Activated T-helper 17 cell treated with anti-CD3 and anti-CD28 coated beads, Interleukin-2, amount 50 U/mL, for 72 hours (primary cell): ENCODE measurements around the gene SAP30L. TPM values are rescaled to one million over a fixed set of nuclear protein-coding genes. Genes with fewer than 3 reads are reported as not detected.
A peak's percentile ranks its signal among the peaks of the same experiment; 100 is the strongest.

Experiments used
- ATAC-seq: fragments of 150-1000 bp; cut with Tn5 transposase; replicated peaks from 2 replicates; pipeline ENCODE4 v1.10.0; 2021; ENCODE audit warnings: mild to moderate bottlenecking, moderate library complexity
- H3K27ac Mint-ChIP-seq: one replicate; pipeline ENCODE4 v1.8.0; 2022; ENCODE audit warnings: mixed read lengths
- H3K27me3 Mint-ChIP-seq: one replicate; pipeline ENCODE4 v1.8.0; 2022; ENCODE audit warnings: mixed read lengths
- H3K36me3 Mint-ChIP-seq: one replicate; pipeline ENCODE4 v1.8.0; 2022; ENCODE audit warnings: low read depth, mild to moderate bottlenecking, mixed read lengths
- H3K4me1 Mint-ChIP-seq: one replicate; pipeline ENCODE4 v1.8.0; 2022; ENCODE audit warnings: mixed read lengths
- H3K4me3 Mint-ChIP-seq: one replicate; pipeline ENCODE4 v1.8.0; 2022; ENCODE audit warnings: mild to moderate bottlenecking, mixed read lengths
- H3K9me3 Mint-ChIP-seq: one replicate; pipeline ENCODE4 v1.8.0; 2022; ENCODE audit warnings: mixed read lengths
- total RNA-seq, 2 donors: library from RNA; stranded (reverse); gene quantifications; one replicate each; pipeline ENCODE4 v1.2.3, GENCODE V29; 2022

SAP30L gene
- total RNA-seq, 2 donors from 2014 or later = 16.4 to 28.9 TPM

DNA sequence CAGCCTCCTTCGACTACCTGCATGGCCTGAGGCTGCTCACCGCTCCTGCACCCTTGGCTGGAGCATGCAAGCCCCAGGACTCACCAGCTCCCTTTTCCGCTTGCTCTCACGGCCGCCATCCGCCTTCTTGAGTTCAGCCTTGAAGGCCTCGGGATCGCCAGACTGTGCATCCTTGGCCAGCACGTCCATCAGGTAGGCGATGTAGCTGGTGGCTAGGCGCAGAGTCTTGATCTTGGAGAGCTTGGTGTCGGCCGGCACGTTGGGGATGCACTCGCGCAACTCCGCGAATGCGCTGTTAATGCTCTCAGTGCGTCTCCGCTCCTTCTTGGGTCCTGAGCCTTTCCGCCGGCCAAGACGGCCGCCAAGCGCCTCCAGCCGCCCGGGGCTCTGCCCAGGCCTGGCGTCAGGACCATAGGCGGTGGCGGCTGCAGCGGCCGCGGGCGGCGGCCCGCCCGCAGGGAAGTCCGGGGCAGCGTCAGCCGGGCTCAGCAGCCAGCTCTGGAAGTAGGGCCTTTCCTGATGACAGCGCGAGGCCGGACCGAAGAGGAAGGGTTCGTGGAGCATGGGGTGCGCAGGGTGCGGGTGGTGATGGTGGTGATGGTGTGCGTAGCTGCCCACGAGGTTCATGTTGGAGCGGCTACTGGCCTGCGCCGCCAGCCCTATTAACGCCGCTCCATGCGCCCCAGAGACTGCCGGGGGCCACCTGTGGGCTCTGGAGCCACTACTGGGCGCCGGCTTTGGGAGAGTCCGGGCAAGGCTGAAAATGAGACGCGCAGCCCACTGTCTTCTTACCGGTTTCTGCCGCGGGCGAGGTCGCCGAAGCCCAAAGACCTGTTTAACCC lies 31.8 kb downstream of the SAP30L start:
- Mint-ChIP-seq H3K27ac (no peak overlapping the region), H3K9me3 (no peaks in the 10 kb centered on the region), H3K27me3 (peaks cover 74% of the 10 kb centered on the region), H3K36me3 (peaks cover 6% of the 10 kb centered on the region), H3K4me3 (peak overlapping the region; percentile 57), H3K4me1 (peaks cover 19% of the 10 kb centered on the region)
- ATAC-seq = no peak

GRCh38 chr5:154478224-154478565 lies 32.4 kb downstream of the SAP30L start, which contains the start of gene HAND1:
TSS of gene HAND1 (minus strand) at chr5:154478227. CDS start at chr5:154478008, 219 bp downstream.
- Mint-ChIP-seq H3K27ac (no peak within 1 kb of the TSS), H3K9me3 (no peaks in the 10 kb centered on the region), H3K27me3 (peaks cover 74% of the 10 kb centered on the region), H3K4me3 (peak within 1 kb of the TSS; percentile 57), H3K4me1 (peaks cover 19% of the 10 kb centered on the region), H3K36me3 (peaks cover 6% of the 10 kb centered on the region)
- ATAC-seq = no peak

- Mint-ChIP-seq H3K4me1 (peaks cover 19% of the 10 kb centered on the region), H3K27ac (no peak overlapping the region), H3K36me3 (peaks cover 6% of the 10 kb centered on the region), H3K4me3 (no peak overlapping the region), H3K9me3 (no peaks in the 10 kb centered on the region), H3K27me3 (peaks cover 77% of the 10 kb centered on the region)
- ATAC-seq = no peak
Measured at GRCh38 chr5:154478752-154479159, 33.0 kb downstream of the SAP30L start.

DNA sequence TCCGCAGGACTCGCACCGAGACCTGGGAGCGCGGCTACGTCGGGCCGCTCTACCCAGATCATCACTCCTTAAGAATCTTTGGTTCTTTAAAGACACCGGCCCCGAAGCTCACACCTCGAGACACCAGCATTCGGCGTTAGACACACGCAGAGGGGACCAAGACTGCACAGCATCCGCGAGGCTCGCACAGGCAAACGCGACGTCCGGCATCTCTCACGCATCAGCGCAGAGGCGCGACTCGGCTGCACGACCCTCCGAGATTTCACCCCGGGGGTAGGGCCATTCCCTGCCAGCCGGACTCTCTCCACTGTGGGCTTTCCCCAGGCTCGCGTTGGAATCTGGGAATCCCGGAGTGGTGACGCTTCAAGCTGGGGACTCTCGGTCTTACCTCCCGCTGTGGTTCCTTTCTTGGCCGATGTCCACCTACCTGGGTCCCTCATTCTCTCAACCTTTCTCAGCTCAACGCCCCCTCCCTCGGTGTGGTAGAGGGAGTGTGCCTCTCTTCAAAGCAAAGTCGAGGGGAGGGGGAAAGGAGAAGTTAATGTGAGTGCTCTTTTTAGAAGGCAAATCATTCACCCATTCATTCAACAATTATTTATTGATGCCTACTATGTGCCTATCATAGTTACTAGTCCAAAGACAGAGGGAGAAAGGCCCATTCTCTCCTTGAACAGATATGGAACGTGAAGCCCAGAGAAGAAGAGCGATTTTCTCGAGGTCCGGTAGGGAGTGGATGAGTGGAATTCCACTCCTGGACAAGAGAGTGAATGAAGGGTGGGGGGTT lies 33.6 kb downstream of the SAP30L start:
- peak overlapping the region; percentile 55 for H3K4me3 Mint-ChIP-seq
- no peak overlapping the region for H3K27ac Mint-ChIP-seq
- H3K36me3 Mint-ChIP-seq = peaks cover 6% of the 10 kb centered on the region
- peaks cover 19% of the 10 kb centered on the region for H3K4me1 Mint-ChIP-seq
- no peak for ATAC-seq
- H3K9me3 Mint-ChIP-seq = no peaks in the 10 kb centered on the region
- peaks cover 77% of the 10 kb centered on the region for H3K27me3 Mint-ChIP-seq

DNA sequence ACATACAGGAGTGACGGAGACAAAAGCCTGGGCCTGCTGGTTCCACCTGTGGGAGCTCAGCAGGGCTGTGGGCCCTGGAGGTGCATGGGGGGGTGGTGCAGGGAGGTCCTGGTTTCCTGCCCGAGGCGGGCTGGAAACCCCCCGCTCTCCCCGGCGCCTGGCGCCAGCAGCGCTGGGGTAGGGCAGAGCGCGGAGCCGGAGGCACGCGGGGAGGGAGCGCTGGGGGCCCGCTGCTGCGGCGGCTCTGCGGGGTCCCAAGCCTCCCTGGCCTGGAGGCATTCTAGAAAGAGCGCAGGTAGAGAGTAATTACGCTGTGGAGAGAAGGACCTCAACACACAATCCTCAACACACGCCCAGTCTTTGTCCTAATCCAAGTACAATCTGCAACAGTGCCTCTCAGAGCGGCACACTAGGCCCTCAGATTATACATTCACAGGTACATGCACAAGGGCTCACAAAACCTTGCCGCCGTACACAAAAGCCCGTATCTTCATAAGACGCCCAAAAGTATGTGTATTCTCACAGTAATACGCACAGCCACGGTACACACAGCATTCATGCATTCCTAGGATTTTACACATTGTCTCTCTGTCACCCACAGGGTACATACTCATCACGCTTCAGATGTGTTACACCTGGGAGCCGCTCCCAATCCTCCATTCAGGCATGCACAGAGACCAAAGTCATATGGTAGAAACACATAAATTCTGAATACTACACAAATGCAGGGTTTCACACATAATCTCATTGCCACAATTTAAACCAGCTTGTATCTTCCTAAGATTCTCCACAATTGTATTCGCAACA lies 34.4 kb downstream of the SAP30L start:
- no peak for ATAC-seq
- no peak overlapping the region for H3K4me3 Mint-ChIP-seq
- peaks cover 1% of the 10 kb centered on the region for H3K36me3 Mint-ChIP-seq
- peaks cover 14% of the 10 kb centered on the region for H3K4me1 Mint-ChIP-seq
- no peak overlapping the region for H3K27ac Mint-ChIP-seq
- peaks cover 77% of the 10 kb centered on the region for H3K27me3 Mint-ChIP-seq
- H3K9me3 Mint-ChIP-seq = no peaks in the 10 kb centered on the region

- Mint-ChIP-seq H3K4me3 (no peak overlapping the region), H3K27me3 (peaks cover 77% of the 10 kb centered on the region), H3K4me1 (peaks cover 12% of the 10 kb centered on the region), H3K27ac (no peak overlapping the region), H3K36me3 (no peaks in the 10 kb centered on the region), H3K9me3 (no peaks in the 10 kb centered on the region)
- ATAC-seq = no peak
Measured at GRCh38 chr5:154480847-154481246, 35.0 kb downstream of the SAP30L start.

GRCh38 chr5:154481584-154482381 lies 36.0 kb downstream of the SAP30L start:
- Mint-ChIP-seq H3K4me1 (peaks cover 12% of the 10 kb centered on the region), H3K27me3 (peaks cover 80% of the 10 kb centered on the region), H3K9me3 (no peaks in the 10 kb centered on the region), H3K27ac (no peak overlapping the region), H3K36me3 (no peaks in the 10 kb centered on the region), H3K4me3 (no peak overlapping the region)
- ATAC-seq = no peak

DNA sequence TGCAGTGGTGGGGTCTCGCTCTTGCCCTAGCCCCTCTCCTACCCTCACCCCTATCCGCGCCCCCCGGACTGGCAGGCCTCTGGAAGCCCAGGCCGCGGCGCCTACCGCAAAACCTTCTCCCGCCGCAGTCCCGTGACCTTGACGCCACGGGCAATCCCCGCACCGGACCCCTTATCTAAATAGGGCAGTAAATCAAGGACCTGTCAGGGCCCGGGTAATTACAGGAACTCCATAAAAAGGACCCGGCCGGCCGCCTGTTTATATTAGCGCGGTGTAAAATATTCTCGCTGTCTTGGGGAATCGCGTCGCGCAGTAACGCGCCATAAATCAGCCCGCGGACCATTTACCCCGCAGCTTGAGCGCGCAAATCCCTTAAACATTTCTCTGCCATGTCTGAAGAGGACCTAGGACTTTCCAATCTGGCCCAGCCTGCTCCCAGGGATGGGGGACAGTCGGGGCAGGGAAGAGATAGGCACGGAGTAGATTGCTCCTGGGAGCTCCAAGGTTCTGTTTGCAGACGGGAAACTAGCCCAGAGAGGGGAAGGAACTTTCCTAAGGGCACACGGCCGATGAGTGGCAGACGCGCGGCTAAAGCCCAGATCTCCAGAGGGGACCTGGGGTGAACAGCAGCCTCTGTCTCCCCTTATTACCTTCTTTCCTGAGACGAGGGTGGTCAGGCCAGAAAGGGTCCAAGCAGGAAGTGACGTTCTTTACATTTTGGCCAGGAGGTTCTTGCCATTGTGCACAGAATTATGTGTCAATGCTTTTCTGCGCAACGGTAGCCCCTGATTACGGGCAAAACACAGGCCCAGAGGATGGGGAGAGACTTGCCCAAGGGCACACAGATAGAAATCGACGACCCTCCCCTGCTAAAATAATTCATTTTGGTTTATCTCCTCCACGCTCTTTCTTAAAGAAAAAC lies 37.0 kb downstream of the SAP30L start:
- Mint-ChIP-seq H3K4me1 (peaks cover 6% of the 10 kb centered on the region), H3K27ac (no peak overlapping the region), H3K27me3 (peaks cover 82% of the 10 kb centered on the region), H3K4me3 (no peak overlapping the region), H3K36me3 (no peaks in the 10 kb centered on the region), H3K9me3 (no peaks in the 10 kb centered on the region)
- ATAC-seq = no peak

- H3K9me3 Mint-ChIP-seq = no peaks in the 10 kb centered on the region
Measured at GRCh38 chr5:154483654-154484392, 38.0 kb downstream of the SAP30L start.

GRCh38 chr5:154484393-154485095 lies 38.7 kb downstream of the SAP30L start:
- Mint-ChIP-seq H3K27ac (no peak overlapping the region), H3K9me3 (no peaks in the 10 kb centered on the region), H3K4me3 (no peak overlapping the region), H3K36me3 (no peaks in the 10 kb centered on the region), H3K4me1 (peaks cover 3% of the 10 kb centered on the region), H3K27me3 (peaks cover 85% of the 10 kb centered on the region)
- no peak for ATAC-seq

More at GRCh38 chr5:154483654-154484392, 38.0 kb downstream of the SAP30L start:
- peaks cover 6% of the 10 kb centered on the region for H3K4me1 Mint-ChIP-seq
- H3K27me3 Mint-ChIP-seq = peaks cover 84% of the 10 kb centered on the region
- no peaks in the 10 kb centered on the region for H3K36me3 Mint-ChIP-seq
- no peak for ATAC-seq
- H3K27ac Mint-ChIP-seq = no peak overlapping the region
- no peak overlapping the region for H3K4me3 Mint-ChIP-seq

DNA sequence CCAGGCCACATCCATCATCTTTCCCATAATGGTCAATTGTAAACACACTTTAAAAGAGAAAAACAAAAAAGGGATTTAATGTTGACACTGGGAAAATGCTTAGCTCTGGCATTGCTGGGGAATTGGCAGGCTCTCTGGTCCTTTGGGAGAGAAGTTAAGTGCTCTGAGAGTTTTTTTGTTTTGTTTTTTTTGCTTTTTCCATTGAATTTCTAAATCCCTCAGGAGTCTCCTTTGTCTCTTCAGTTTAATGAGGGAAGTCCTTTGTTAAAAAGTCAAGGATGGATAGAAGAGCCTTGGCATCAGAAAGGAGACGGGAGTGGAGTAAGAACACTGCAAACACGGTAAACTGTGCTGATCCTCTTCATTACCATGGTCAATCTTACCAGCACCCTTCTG lies 39.3 kb downstream of the SAP30L start:
- no peaks in the 10 kb centered on the region for H3K36me3 Mint-ChIP-seq
- no peaks in the 10 kb centered on the region for H3K9me3 Mint-ChIP-seq
- no peak for ATAC-seq
- H3K27ac Mint-ChIP-seq = no peak overlapping the region
- peaks cover 85% of the 10 kb centered on the region for H3K27me3 Mint-ChIP-seq
- no peak overlapping the region for H3K4me3 Mint-ChIP-seq
- no peaks in the 10 kb centered on the region for H3K4me1 Mint-ChIP-seq

DNA sequence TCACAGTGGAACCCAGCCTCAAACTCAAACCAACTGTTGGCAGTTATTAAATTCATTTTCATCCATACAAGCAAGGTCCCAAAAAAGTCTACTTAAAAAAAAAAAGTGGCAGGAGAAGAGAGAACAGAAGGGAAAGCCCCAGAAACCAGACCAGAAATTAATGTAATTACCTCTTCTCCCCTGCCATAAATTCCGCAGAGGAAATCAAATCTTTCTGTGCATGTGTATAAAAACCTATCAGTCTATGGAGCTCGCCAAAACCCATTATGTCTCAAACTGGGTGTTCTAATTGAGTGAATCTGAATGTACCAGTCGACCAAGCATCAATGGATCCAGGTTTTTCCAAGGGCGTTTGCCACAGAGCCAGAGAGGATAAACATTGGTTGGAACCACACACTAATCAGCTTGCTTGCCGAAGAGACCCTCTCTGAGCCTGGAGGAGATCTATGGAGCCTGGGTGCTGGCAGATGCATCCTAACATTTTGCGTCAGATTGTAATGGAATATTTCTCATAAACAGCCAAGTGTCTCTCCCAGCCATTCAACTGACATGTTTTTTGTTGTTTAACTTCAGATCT lies 40.1 kb downstream of the SAP30L start:
- no peak for ATAC-seq

More for the DNA sequence above, 40.1 kb downstream of the SAP30L start:
- Mint-ChIP-seq H3K4me3 (no peak overlapping the region), H3K36me3 (no peaks in the 10 kb centered on the region), H3K9me3 (no peaks in the 10 kb centered on the region), H3K27ac (no peak overlapping the region), H3K27me3 (peaks cover 82% of the 10 kb centered on the region), H3K4me1 (no peaks in the 10 kb centered on the region)
